Upper lobe of left lung (tissue), 4 donors: ENCODE data around the gene PRPS1L1.

Experiments
- POLR2AphosphoS5 ChIP-seq, 2 donors: sonication (generic); formaldehyde crosslinking; IDR thresholded peaks; one replicate each; pipeline ENCODE4 v1.5.1; 2017; ENCODE audit warnings: antibody characterized with exemption in 2 of 2
- TF ChIP-seq, protein P1 (sequence below), 6 experiments: fragments of 450-650 bp in 4 of 6; fragments of 200-600 bp in 2 of 6; sonication (generic) in 2 of 6; IDR thresholded peaks; one replicate each; pipeline ENCODE4 v1.5.1; 2016 to 2019; ENCODE audit warnings: antibody characterized with exemption in 6 of 6

DNA sequence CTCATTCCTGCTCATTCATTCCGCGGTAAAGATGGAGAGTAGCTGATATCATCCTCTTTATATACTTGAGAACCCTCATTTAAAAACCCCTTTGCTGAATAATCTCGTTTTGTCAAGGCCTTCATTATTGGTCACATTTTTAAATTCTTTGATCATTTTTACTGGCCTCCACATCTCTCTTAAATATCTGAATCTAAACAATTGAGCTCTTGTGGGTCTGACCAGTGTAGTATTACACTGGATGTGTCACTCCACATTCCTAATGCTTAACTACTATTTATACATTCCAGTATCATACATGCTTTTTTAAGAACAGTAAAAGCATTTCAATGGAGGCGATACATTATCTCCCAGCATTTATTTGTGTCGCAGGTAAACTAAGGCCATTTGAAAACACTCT is 12.6 kb upstream of the PRPS1L1 start:
- no peak for TF ChIP-seq POLR2AphosphoS5 (IDR thresholded peaks at IDR 0.05)
- TF ChIP-seq, protein P1, sequence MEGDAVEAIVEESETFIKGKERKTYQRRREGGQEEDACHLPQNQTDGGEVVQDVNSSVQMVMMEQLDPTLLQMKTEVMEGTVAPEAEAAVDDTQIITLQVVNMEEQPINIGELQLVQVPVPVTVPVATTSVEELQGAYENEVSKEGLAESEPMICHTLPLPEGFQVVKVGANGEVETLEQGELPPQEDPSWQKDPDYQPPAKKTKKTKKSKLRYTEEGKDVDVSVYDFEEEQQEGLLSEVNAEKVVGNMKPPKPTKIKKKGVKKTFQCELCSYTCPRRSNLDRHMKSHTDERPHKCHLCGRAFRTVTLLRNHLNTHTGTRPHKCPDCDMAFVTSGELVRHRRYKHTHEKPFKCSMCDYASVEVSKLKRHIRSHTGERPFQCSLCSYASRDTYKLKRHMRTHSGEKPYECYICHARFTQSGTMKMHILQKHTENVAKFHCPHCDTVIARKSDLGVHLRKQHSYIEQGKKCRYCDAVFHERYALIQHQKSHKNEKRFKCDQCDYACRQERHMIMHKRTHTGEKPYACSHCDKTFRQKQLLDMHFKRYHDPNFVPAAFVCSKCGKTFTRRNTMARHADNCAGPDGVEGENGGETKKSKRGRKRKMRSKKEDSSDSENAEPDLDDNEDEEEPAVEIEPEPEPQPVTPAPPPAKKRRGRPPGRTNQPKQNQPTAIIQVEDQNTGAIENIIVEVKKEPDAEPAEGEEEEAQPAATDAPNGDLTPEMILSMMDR (IDR thresholded peaks at IDR 0.05): no peak
